Tibial nerve (tissue), 4 donors: ENCODE data around the gene PHACTR1. TPM values are rescaled to one million over a fixed set of nuclear protein-coding genes. Genes with fewer than 3 reads are reported as not detected.

Source experiments
- DNase-seq, 2 donors: peaks; one replicate each; pipeline ENCODE4 v3.0.0-alpha.2; 2019; ENCODE audit warnings: low spot score in 2 of 2
- H3K27ac ChIP-seq, 4 donors: fragments of 200-600 bp; sonication (generic) in 3 of 4; one replicate each; pipeline ENCODE4 v1.5.1; 2017 to 2019; ENCODE audit warnings: mild to moderate bottlenecking in 1 of 4
- H3K27me3 ChIP-seq, 2 donors: fragments of 200-600 bp; sonication (generic) in 1 of 2; one replicate each; pipeline versions ENCODE4 v1.5.1 to v1.6.0; 2017 to 2019
- H3K36me3 ChIP-seq, 3 donors: fragments of 200-600 bp; sonication (generic); one replicate each; pipeline ENCODE4 v1.5.1; 2018 to 2019
- H3K4me1 ChIP-seq, 4 donors: fragments of 200-600 bp; sonication (generic) in 3 of 4; one replicate each; pipeline ENCODE4 v1.5.1; 2017 to 2019
- H3K4me3 ChIP-seq, 4 donors: fragments of 200-600 bp; sonication (generic) in 3 of 4; one replicate each; pipeline ENCODE4 v1.5.1; 2017 to 2019; ENCODE audit warnings: mild to moderate bottlenecking in 1 of 4, moderate library complexity in 1 of 4
- H3K9me3 ChIP-seq, 4 donors: fragments of 200-600 bp; sonication (generic) in 3 of 4; one replicate each; pipeline ENCODE4 v1.5.1; 2017 to 2019
- CTCF ChIP-seq, 5 experiments: fragments of 200-600 bp in 3 of 5; fragments of 450-650 bp in 2 of 5; sonication (generic) in 3 of 5; IDR thresholded peaks; one replicate each; pipeline ENCODE4 v1.5.1; 2016 to 2019; ENCODE audit warnings: antibody characterized with exemption in 5 of 5, mild to moderate bottlenecking in 3 of 5, moderate library complexity in 2 of 5
- EP300 ChIP-seq, 2 donors: sonication (generic); formaldehyde crosslinking; IDR thresholded peaks; one replicate each; pipeline ENCODE4 v1.6.1; 2017; ENCODE audit warnings: antibody characterized with exemption in 2 of 2, mild to moderate bottlenecking in 1 of 2
- POLR2A ChIP-seq, 2 donors: fragments of 450-650 bp; IDR thresholded peaks; one replicate each; pipeline ENCODE4 v1.6.1; 2017; ENCODE audit warnings: antibody characterized with exemption in 2 of 2, mild to moderate bottlenecking in 2 of 2, moderate library complexity in 2 of 2
- WGBS, 2 donors: methylation state at CpG; one replicate each; pipeline ENCODE4 v1.1.5; 2018; 5-methylcytosine and 5-hydroxymethylcytosine counted together
- total RNA-seq, 4 donors: library from RNA; depleted of rRNA; stranded (reverse); fragments of >200 nt; gene quantifications; one replicate each; pipeline ENCODE4 v1.1.0, GENCODE V29; 2016

PHACTR1 gene
- total RNA-seq, 4 donors from 2014 or later, result 1.5 to 2.7 (median 1.6) TPM

DNA sequence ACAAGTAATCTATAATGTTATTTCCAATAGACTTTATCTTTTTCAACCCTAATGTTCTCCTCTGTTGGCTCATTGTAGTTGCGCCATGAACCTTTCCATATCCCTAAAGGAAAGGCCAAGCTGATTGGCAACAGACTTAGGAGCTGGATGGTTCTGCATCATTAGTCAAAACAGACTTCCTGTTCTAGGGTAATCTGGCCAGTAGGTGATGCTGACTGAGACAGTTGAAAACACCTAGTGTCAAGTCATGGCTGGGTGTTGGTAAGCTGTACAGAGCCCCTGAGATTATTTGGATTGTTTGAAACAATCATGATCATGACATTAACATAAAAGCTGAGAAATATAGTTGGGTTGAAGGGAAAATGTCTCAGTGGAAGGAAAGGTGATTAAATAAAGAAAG is 231.4 kb downstream of the PHACTR1 start:
- DNase-seq, result no peak
- Histone ChIP-seq H3K27ac (no peak overlapping the region), H3K27me3 (no peaks in the 10 kb centered on the region), H3K4me1 (no peaks in the 10 kb centered on the region), H3K36me3 (no peaks in the 10 kb centered on the region), H3K4me3 (no peak overlapping the region), H3K9me3 (no peaks in the 10 kb centered on the region)
- TF ChIP-seq CTCF (IDR thresholded peaks at IDR 0.05) (no peak), EP300 (IDR thresholded peaks at IDR 0.05) (no peak), POLR2A (IDR thresholded peaks at IDR 0.05) (no peak)
- 95 to 97% methylated on average over 1 of the region's 1 CpG for WGBS, 2 donors

DNA sequence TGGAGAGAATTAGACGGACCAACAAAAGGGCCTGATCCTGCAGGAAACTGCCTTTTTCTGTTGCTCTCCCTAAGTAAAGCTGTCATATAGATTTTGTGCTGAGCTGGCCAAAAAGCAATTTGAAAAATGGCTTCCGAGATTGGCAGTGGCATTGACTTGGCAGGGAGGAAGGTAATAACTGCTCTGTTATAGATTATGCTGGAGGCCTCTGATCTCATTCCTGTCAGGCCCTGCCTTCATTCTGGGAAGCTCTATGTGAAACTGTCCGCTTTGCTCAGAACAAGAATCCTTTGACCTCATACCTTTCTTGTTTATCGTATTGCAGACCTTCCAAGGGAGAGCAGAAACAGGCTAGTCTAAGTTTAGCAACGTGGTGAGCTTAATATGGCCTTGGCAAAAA is 234.4 kb downstream of the PHACTR1 start:
- no peaks in the 10 kb centered on the region for H3K27me3 ChIP-seq
- DNase-seq, result no peak
- TF ChIP-seq POLR2A (IDR thresholded peaks at IDR 0.05), result no peak
- TF ChIP-seq EP300 (IDR thresholded peaks at IDR 0.05), result no peak
- TF ChIP-seq CTCF (IDR thresholded peaks at IDR 0.05), result no peak
- H3K9me3 ChIP-seq, result no peaks in the 10 kb centered on the region
- no peak overlapping the region for H3K4me3 ChIP-seq
- H3K27ac ChIP-seq, result no peak overlapping the region
- H3K36me3 ChIP-seq, result no peaks in the 10 kb centered on the region
- no peaks in the 10 kb centered on the region for H3K4me1 ChIP-seq
- WGBS, 2 donors, result 69 to 80% methylated on average over 5 of the region's 5 CpGs

- H3K9me3 ChIP-seq, result no peaks in the 10 kb centered on the region
- TF ChIP-seq CTCF (IDR thresholded peaks at IDR 0.05) (no peak), EP300 (IDR thresholded peaks at IDR 0.05) (no peak), POLR2A (IDR thresholded peaks at IDR 0.05) (no peak)
- no peaks in the 10 kb centered on the region for H3K27me3 ChIP-seq
- H3K4me1 ChIP-seq, result peaks cover 0 to 1% (median 0%) of the 10 kb centered on the region in 4 donors
- H3K27ac ChIP-seq, result no peak overlapping the region
- H3K4me3 ChIP-seq, result no peak overlapping the region
- no peak for DNase-seq
- no peaks in the 10 kb centered on the region for H3K36me3 ChIP-seq
Measured at GRCh38 chr6:12951415-12951814, 234.8 kb downstream of the PHACTR1 start.

DNA sequence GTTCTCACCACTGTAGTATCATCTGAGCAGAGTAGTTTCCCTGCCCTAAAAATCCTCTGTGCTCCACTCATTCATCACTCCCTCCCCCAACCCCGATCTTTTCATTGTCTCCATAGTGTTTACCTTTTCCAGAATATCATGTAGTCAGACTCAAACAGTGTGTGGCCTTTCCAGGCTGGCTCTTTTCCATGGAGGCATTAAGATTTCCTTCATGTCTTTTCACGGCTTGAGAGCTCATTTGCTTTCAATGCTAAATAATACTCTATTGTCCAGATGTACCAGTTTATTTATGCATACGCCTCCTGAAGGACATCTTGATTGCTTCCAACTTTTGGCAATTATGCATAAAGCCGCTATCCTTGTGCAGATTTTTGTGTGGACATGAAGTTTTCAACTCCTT is 235.8 kb downstream of the PHACTR1 start:
- Histone ChIP-seq H3K27ac (no peak overlapping the region), H3K4me3 (no peak overlapping the region), H3K27me3 (no peaks in the 10 kb centered on the region), H3K36me3 (no peaks in the 10 kb centered on the region), H3K4me1 (peaks cover 0 to 8% (median 2%) of the 10 kb centered on the region in 4 donors), H3K9me3 (no peaks in the 10 kb centered on the region)
- no peak for DNase-seq
- 37 to 46% methylated on average over 4 of the region's 4 CpGs for WGBS, 2 donors
- no peak for TF ChIP-seq EP300 (IDR thresholded peaks at IDR 0.05)
- no peak for TF ChIP-seq CTCF (IDR thresholded peaks at IDR 0.05)
- no peak for TF ChIP-seq POLR2A (IDR thresholded peaks at IDR 0.05)

DNA sequence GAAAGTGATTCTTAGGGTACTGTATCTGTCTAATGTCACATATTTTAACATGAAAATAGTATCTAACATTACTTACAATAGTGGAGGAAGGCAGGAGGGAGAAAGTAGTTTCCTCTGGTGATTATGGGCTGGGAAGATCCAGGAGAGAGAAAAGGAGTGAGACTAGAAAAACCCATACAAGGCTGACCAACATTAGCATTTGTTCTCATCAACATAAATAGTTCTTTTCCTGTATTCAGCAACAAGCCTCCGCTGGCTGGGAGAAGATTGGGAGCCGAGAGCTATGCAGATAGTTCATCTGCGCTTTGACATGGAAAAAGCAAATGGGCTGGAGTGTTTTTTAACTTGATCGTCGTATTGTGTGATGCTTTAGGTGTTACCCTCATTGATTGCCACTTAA is 239.4 kb downstream of the PHACTR1 start:
- WGBS, 2 donors, result 76 to 81% methylated on average over 5 of the region's 5 CpGs
- DNase-seq, result no peak
- TF ChIP-seq CTCF (IDR thresholded peaks at IDR 0.05), result no peak
- TF ChIP-seq EP300 (IDR thresholded peaks at IDR 0.05), result no peak
- no peak for TF ChIP-seq POLR2A (IDR thresholded peaks at IDR 0.05)

More for the DNA sequence above, 239.4 kb downstream of the PHACTR1 start:
- Histone ChIP-seq H3K4me3 (no peak overlapping the region), H3K4me1 (peaks cover 0 to 19% (median 2%) of the 10 kb centered on the region in 4 donors), H3K36me3 (no peaks in the 10 kb centered on the region), H3K27ac (no peak overlapping the region), H3K9me3 (no peaks in the 10 kb centered on the region), H3K27me3 (no peaks in the 10 kb centered on the region)
